ENCODE measurements around the gene DDX23.

The DDX23 gene

GRCh38 chr12:48818831-48819590 lies 33.0 kb downstream of the DDX23 start:
- no peak for DNase-seq (ENCODE audit: low read depth)
- no peak for TF ChIP-seq CTCF (IDR thresholded peaks at IDR 0.05; ENCODE audit: insufficient read depth, low read depth, low read length, missing control alignments)
- H3K4me3 ChIP-seq (ENCODE audit: low read depth, low read length): peak overlapping the region; percentile 66

GRCh38 chr12:48817873-48818830 lies 33.8 kb downstream of the DDX23 start, which contains the start of gene CACNB3:
CACNB3 (plus strand) TSS chr12:48818496; CDS start chr12:48818930, 434 bp downstream.
- no peak for TF ChIP-seq CTCF (IDR thresholded peaks at IDR 0.05; ENCODE audit: insufficient read depth, low read depth, low read length, missing control alignments)
- H3K4me3 ChIP-seq (ENCODE audit: low read depth, low read length): peak within 1 kb of the TSS; percentile 66
- DNase-seq (ENCODE audit: low read depth): peak; percentile 59

GRCh38 chr12:48816143-48816854 lies 35.7 kb downstream of the DDX23 start:
- no peak for TF ChIP-seq CTCF (IDR thresholded peaks at IDR 0.05; ENCODE audit: insufficient read depth, low read depth, low read length, missing control alignments)
- no peak overlapping the region for H3K4me3 ChIP-seq (ENCODE audit: low read depth, low read length)
- DNase-seq (ENCODE audit: low read depth): no peak

GRCh38 chr12:48815126-48816110 lies 36.5 kb downstream of the DDX23 start:
- DNase-seq (ENCODE audit: low read depth): peak; percentile 62
- no peak for TF ChIP-seq CTCF (IDR thresholded peaks at IDR 0.05; ENCODE audit: insufficient read depth, low read depth, low read length, missing control alignments)
- peak overlapping the region; percentile 87 for H3K4me3 ChIP-seq (ENCODE audit: low read depth, low read length)

- peak; percentile 90 for DNase-seq (ENCODE audit: low read depth)
- TF ChIP-seq CTCF (IDR thresholded peaks at IDR 0.05; ENCODE audit: insufficient read depth, low read depth, low read length, missing control alignments): peak; percentile 100
- peak overlapping the region; percentile 87 for H3K4me3 ChIP-seq (ENCODE audit: low read depth, low read length)
Measured at GRCh38 chr12:48814262-48815125, 37.5 kb downstream of the DDX23 start.

Measured in GM12865 (cell line).